ENCODE data around the gene RPTOR.

RPTOR gene

GRCh38 chr17:80879723-80880647, 335.3 kb downstream of the RPTOR start:
- H3K9me3 ChIP-seq (ENCODE audit: control insufficient read depth, low read length), result no peaks in the 10 kb centered on the region
- H3K27ac ChIP-seq (ENCODE audit: insufficient read depth, low read length, poor library complexity, severe bottlenecking), result no peak overlapping the region
- no peaks in the 10 kb centered on the region for H3K27me3 ChIP-seq (replicated peaks; ENCODE audit: control insufficient read depth, insufficient read depth, low read length, poor library complexity, severe bottlenecking)
- H3K4me1 ChIP-seq (ENCODE audit: control insufficient read depth, insufficient read depth, low read length, poor library complexity, severe bottlenecking), result peaks cover 15% of the 10 kb centered on the region
- H3K4me3 ChIP-seq (ENCODE audit: insufficient read depth, low read depth, low read length, poor library complexity, severe bottlenecking), result no peak overlapping the region
- peaks cover 21% of the 10 kb centered on the region for H3K36me3 ChIP-seq (ENCODE audit: control insufficient read depth, insufficient read depth, low read length)
- DNase-seq, result no peak

GRCh38 chr17:80880648-80880985, 336.0 kb downstream of the RPTOR start:
- Histone ChIP-seq H3K4me1 (ENCODE audit: control insufficient read depth, insufficient read depth, low read length, poor library complexity, severe bottlenecking) (peaks cover 15% of the 10 kb centered on the region), H3K36me3 (ENCODE audit: control insufficient read depth, insufficient read depth, low read length) (peaks cover 24% of the 10 kb centered on the region), H3K27ac (ENCODE audit: insufficient read depth, low read length, poor library complexity, severe bottlenecking) (no peak overlapping the region)

GRCh38 chr17:80881306-80881705, 336.7 kb downstream of the RPTOR start:
- H3K4me3 ChIP-seq (ENCODE audit: insufficient read depth, low read depth, low read length, poor library complexity, severe bottlenecking), result no peak overlapping the region
- no peak overlapping the region for H3K27ac ChIP-seq (ENCODE audit: insufficient read depth, low read length, poor library complexity, severe bottlenecking)
- peaks cover 15% of the 10 kb centered on the region for H3K4me1 ChIP-seq (ENCODE audit: control insufficient read depth, insufficient read depth, low read length, poor library complexity, severe bottlenecking)
- H3K36me3 ChIP-seq (ENCODE audit: control insufficient read depth, insufficient read depth, low read length), result peaks cover 30% of the 10 kb centered on the region
- no peaks in the 10 kb centered on the region for H3K27me3 ChIP-seq (replicated peaks; ENCODE audit: control insufficient read depth, insufficient read depth, low read length, poor library complexity, severe bottlenecking)
- H3K9me3 ChIP-seq (ENCODE audit: control insufficient read depth, low read length), result no peaks in the 10 kb centered on the region
- no peak for DNase-seq

More at GRCh38 chr17:80880648-80880985, 336.0 kb downstream of the RPTOR start:
- no peaks in the 10 kb centered on the region for H3K27me3 ChIP-seq (replicated peaks; ENCODE audit: control insufficient read depth, insufficient read depth, low read length, poor library complexity, severe bottlenecking)
- H3K9me3 ChIP-seq (ENCODE audit: control insufficient read depth, low read length), result no peaks in the 10 kb centered on the region
- H3K4me3 ChIP-seq (ENCODE audit: insufficient read depth, low read depth, low read length, poor library complexity, severe bottlenecking), result no peak overlapping the region
- DNase-seq, result no peak

GRCh38 chr17:80882323-80882722, 337.7 kb downstream of the RPTOR start:
- H3K36me3 ChIP-seq (ENCODE audit: control insufficient read depth, insufficient read depth, low read length), result peaks cover 36% of the 10 kb centered on the region
- no peak overlapping the region for H3K27ac ChIP-seq (ENCODE audit: insufficient read depth, low read length, poor library complexity, severe bottlenecking)
- peaks cover 14% of the 10 kb centered on the region for H3K4me1 ChIP-seq (ENCODE audit: control insufficient read depth, insufficient read depth, low read length, poor library complexity, severe bottlenecking)
- H3K9me3 ChIP-seq (ENCODE audit: control insufficient read depth, low read length), result no peaks in the 10 kb centered on the region
- H3K27me3 ChIP-seq (replicated peaks; ENCODE audit: control insufficient read depth, insufficient read depth, low read length, poor library complexity, severe bottlenecking), result no peaks in the 10 kb centered on the region
- no peak overlapping the region for H3K4me3 ChIP-seq (ENCODE audit: insufficient read depth, low read depth, low read length, poor library complexity, severe bottlenecking)
- DNase-seq, result no peak

GRCh38 chr17:80882926-80883685, 338.5 kb downstream of the RPTOR start:
- peaks cover 36% of the 10 kb centered on the region for H3K36me3 ChIP-seq (ENCODE audit: control insufficient read depth, insufficient read depth, low read length)
- H3K27ac ChIP-seq (ENCODE audit: insufficient read depth, low read length, poor library complexity, severe bottlenecking), result no peak overlapping the region
- H3K9me3 ChIP-seq (ENCODE audit: control insufficient read depth, low read length), result no peaks in the 10 kb centered on the region
- no peak for DNase-seq
- H3K4me3 ChIP-seq (ENCODE audit: insufficient read depth, low read depth, low read length, poor library complexity, severe bottlenecking), result no peak overlapping the region
- H3K4me1 ChIP-seq (ENCODE audit: control insufficient read depth, insufficient read depth, low read length, poor library complexity, severe bottlenecking), result peaks cover 6% of the 10 kb centered on the region
- H3K27me3 ChIP-seq (replicated peaks; ENCODE audit: control insufficient read depth, insufficient read depth, low read length, poor library complexity, severe bottlenecking), result no peaks in the 10 kb centered on the region

- Histone ChIP-seq H3K27ac (ENCODE audit: insufficient read depth, low read length, poor library complexity, severe bottlenecking) (no peak overlapping the region), H3K4me1 (ENCODE audit: control insufficient read depth, insufficient read depth, low read length, poor library complexity, severe bottlenecking) (peaks cover under 1% of the 10 kb centered on the region), H3K36me3 (ENCODE audit: control insufficient read depth, insufficient read depth, low read length) (peaks cover 36% of the 10 kb centered on the region), H3K27me3 (replicated peaks; ENCODE audit: control insufficient read depth, insufficient read depth, low read length, poor library complexity, severe bottlenecking) (no peaks in the 10 kb centered on the region), H3K9me3 (ENCODE audit: control insufficient read depth, low read length) (no peaks in the 10 kb centered on the region), H3K4me3 (ENCODE audit: insufficient read depth, low read depth, low read length, poor library complexity, severe bottlenecking) (no peak overlapping the region)
- DNase-seq, result no peak
Observed at GRCh38 chr17:80883831-80884735, 339.4 kb downstream of the RPTOR start.

- no peaks in the 10 kb centered on the region for H3K9me3 ChIP-seq (ENCODE audit: control insufficient read depth, low read length)
- H3K27ac ChIP-seq (ENCODE audit: insufficient read depth, low read length, poor library complexity, severe bottlenecking), result no peak overlapping the region
- no peak overlapping the region for H3K4me3 ChIP-seq (ENCODE audit: insufficient read depth, low read depth, low read length, poor library complexity, severe bottlenecking)
- peaks cover 6% of the 10 kb centered on the region for H3K4me1 ChIP-seq (ENCODE audit: control insufficient read depth, insufficient read depth, low read length, poor library complexity, severe bottlenecking)
- peaks cover 36% of the 10 kb centered on the region for H3K36me3 ChIP-seq (ENCODE audit: control insufficient read depth, insufficient read depth, low read length)
- H3K27me3 ChIP-seq (replicated peaks; ENCODE audit: control insufficient read depth, insufficient read depth, low read length, poor library complexity, severe bottlenecking), result no peaks in the 10 kb centered on the region
- no peak for DNase-seq
Observed at GRCh38 chr17:80884811-80885210, 340.2 kb downstream of the RPTOR start.

- no peaks in the 10 kb centered on the region for H3K9me3 ChIP-seq (ENCODE audit: control insufficient read depth, low read length)
- H3K36me3 ChIP-seq (ENCODE audit: control insufficient read depth, insufficient read depth, low read length), result peaks cover 31% of the 10 kb centered on the region
- no peak for DNase-seq
- H3K27me3 ChIP-seq (replicated peaks; ENCODE audit: control insufficient read depth, insufficient read depth, low read length, poor library complexity, severe bottlenecking), result no peaks in the 10 kb centered on the region
- no peak overlapping the region for H3K4me3 ChIP-seq (ENCODE audit: insufficient read depth, low read depth, low read length, poor library complexity, severe bottlenecking)
- H3K27ac ChIP-seq (ENCODE audit: insufficient read depth, low read length, poor library complexity, severe bottlenecking), result no peak overlapping the region
- peaks cover 19% of the 10 kb centered on the region for H3K4me1 ChIP-seq (ENCODE audit: control insufficient read depth, insufficient read depth, low read length, poor library complexity, severe bottlenecking)
Observed at GRCh38 chr17:80885947-80886582, 341.4 kb downstream of the RPTOR start.

All from effector memory CD4-positive, alpha-beta T cell (primary cell).